ENCODE measurements around the gene KCNC4.

Gene KCNC4

DNA sequence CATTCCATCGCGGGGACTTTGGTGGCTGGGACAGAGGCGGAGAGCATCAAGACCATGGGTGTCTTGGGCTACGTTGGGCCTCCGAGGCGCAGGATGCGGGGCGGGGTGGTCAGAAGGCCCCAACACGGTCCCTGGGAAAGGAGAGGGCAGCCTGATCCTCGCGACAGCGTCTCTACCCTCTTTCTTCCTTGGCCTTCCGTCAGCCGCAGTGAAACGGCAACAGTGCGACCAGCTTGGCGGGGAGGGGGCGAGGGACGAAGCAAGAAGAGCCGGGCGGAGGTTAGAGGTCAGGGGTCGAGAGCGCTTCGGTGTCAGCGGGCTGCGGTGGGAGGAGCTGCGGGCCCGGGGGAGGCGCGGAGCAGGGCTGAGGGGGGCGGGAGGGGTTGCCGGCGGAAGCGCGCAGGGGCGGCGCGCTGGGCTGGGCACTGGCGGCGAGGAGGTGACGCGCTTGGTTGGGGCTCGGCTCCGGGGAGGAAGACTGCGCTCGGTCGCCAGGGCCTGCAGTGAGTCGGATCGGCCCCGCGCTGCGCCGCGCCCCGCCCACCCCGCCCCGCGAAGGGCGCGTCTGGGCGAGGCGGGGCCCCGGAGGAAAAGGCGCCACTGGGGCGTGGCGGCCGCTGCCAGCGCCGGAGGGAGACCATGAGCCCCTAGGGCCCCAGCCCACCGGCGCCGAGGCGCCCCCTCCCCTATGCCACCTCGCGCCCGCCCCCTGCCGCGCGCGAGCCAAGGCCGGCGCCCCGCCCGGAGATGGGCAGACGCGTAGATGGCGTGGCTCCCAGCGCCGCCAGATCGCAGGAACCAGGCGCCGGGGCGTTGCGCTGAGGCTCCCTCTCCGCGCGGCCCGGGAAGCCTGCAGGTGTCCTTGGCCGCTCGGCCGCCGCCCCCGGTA lies at the start of gene KCNC4:
Gene KCNC4, plus strand, starts transcription at position 600 of the 889 bp plus-strand sequence. CDS start 1,186 bp downstream, outside the sequence.
- peak; percentile 83 for DNase-seq (ENCODE audit: low read depth)

DNA sequence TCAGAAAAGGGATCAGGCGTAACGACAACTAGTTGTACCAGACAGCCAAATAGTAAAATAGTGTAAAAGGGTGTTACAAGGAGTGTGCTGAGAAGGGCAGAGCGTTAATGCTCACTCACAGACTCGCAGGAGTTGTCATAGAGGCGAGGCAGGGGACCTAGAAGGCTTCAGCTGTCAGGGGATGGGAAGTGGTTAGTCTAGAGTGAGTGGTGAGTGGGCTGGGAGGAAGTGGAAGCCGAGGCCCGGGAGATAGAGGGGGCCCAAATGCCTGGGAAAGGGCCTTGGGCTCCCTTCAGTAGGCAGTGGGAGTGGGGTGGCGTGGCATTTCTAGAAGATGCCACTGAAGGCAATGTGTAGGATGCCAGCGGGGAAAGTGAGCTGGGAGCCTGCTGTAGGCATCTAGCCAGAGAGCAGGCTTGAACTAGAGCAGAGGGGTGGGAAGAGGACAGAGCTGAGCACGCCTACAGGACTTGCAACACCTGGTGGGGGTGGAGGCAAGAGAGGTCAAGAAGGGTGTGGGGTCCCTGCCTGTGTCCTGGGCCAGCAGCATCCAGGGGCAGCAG lies 49.5 kb upstream of the KCNC4 start:
- no peak for DNase-seq (ENCODE audit: low read depth)

DNA sequence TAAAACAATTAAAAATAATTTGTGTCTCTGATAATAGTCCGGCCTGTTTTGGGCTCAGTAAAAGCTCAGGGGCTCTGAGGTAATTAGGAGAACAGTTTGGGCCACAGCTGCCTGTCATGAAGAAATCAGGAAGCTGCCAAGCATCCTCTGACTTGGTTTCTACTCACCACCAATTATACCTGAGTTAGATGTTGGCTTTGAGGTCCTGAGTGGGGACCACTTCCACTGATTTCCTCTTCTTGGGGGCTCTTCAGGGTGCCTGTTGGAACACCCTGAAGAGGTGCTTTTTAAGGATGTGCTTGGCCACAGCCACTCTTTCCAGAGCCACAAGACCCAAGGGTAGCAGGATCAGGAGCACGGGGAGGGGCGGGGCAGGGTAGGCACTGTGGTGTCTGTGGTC lies 48.9 kb upstream of the KCNC4 start:
- no peak for DNase-seq (ENCODE audit: low read depth)

DNA sequence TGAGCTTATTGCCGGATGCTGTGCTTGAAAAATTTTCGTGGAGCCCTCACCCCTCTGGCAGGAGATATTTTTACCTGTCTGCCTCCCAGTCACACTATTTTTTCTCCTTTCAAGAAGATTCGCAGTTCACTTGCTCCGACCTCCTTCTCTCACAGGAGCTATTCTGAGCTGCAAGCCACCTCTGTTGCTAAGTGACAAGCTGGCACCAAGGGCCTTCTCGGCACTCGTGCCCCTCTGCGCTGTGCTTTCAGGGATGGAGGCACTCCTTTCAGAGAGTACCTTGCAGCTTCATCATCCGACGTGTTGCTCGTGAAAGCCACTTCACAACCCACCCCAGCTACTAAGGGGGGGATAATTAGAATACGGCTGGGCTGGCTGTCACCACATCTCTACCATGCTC lies 48.3 kb upstream of the KCNC4 start:
- DNase-seq (ENCODE audit: low read depth), result no peak

DNA sequence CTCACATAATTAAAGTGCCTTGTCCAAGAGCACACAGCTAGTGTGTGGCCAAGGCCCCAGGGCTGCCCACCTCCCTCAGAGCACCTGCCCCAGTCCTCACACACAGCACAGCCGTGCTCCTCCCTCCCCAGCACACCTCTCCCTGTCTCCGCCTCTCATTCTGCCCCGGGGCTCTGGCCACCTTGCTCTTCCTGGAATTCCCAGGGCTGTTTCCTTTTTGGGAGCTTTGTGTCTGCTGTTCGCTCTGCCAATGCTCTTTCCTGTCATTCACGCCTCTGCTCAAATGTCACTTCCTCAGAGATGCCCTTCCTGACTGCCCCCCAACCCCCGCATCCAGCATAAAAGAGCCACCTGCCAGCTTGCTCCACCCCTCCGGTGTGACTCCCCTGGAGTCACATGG lies 46.5 kb upstream of the KCNC4 start:
- DNase-seq (ENCODE audit: low read depth), result no peak

DNA sequence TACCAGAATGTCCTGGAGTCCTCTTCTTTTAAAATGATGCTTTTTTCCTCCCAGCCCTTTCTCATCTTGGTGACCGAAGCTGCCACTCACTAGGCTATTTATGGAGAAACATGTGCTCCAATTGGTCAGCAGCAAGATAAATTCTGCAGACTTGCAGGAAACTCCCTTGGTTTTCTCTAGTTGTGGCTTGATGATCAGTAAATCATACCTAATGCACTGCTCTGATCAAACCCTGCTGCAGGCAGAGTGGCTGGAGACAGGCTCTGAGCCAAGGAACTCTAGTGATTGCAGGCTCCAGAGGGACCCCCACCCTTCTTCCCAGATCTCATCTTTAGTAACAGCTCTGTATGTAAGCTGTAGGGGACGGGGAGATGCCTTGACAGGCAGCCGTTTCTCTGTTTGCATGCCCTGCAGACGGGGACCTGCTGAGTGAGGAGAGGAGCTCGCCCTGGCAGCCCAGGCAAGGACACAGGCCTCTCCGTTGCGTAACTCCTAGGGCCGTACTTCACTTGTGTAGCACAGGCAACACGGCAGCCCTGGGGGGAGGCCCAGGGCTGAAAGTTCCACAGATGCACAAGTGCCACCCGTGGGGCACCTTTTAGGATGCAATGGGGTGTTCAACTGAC lies 45.3 kb upstream of the KCNC4 start:
- no peak for DNase-seq (ENCODE audit: low read depth)

DNA sequence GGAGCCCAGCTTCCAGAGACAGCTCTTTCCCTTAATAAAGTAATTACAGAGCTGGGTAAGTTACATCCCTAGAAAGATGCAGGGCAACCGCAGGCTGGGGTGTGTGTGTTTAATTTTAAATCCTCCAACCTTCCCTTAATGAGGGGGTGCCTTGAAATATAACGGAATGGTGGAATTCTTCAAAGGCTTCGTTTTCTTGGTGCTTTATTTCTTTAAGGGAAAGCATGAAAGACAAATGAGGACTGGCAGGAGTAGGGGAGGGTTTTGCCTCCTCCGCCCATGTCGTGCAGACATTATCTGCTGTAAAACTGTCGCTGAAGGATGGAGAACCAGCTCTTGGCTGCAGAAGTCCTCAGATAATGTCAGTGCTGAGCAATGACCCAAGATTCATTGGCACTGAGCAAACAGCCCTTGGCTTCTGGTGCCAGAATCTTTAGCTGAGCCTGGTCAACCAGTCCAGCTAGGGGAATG lies 44.3 kb upstream of the KCNC4 start:
- DNase-seq (ENCODE audit: low read depth), result no peak

DNA sequence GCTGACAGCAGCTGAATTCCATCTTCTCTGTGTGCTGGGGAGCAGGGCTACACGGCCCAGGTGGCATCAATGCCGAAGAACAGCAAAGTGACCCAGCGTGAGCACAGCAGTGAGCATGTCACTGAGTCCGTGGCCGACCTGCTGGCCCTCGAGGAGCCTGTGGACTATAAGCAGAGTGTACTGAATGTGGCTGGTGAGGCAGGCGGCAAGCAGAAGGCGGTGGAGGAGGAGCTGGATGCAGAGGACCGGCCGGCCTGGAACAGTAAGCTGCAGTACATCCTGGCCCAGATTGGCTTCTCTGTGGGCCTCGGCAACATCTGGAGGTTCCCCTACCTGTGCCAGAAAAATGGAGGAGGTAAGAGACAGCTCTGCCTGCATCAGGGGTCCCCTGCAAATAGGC lies 43.3 kb upstream of the KCNC4 start:
- DNase-seq (ENCODE audit: low read depth), result no peak

DNA sequence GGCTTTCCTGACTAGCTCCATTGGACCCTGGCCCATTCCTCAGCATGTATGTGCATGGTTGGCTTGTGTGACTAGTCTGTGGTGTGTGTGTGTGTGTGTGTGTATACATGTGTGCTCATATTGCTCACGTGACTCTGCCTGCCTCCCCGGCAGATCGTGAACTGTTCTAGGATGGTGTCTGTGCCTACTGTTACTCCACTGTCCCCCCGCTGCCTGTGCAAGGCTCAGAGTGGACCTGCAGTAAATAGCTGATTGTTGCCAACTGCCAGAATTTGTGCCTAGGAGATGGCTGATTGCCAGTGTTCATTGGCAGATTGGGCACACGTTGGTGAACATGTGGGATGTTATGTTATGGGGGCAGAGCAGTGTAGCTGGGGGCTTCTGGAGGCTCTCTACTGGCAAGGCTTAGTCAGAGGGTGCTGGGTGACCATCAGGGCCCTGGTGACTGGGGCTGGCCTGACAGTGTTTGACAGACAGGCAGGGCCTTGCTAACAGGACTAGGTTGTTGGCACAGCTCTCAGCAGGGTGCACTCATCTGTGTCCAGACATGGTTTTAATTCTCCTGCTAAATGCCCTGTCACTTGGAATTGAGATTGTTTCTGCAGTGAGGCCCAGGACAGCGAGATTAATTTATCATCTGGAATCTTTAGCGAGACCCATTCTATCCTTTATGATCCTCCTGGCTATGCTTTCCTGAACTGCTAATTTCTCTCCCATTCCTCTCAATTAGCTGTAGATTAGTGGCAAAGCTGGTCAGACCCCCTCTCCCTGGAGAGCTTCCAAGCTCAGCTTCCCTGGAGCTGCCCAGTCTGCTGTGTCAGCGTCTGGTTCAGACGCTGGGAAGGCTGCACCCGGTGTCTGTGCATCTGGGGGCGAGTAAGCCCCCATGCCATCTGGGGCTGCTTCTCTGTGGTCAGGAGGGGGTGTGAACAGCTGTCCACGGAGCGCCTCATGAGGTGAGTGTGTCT lies 39.1 kb upstream of the KCNC4 start:
- DNase-seq (ENCODE audit: low read depth), result no peak

DNA sequence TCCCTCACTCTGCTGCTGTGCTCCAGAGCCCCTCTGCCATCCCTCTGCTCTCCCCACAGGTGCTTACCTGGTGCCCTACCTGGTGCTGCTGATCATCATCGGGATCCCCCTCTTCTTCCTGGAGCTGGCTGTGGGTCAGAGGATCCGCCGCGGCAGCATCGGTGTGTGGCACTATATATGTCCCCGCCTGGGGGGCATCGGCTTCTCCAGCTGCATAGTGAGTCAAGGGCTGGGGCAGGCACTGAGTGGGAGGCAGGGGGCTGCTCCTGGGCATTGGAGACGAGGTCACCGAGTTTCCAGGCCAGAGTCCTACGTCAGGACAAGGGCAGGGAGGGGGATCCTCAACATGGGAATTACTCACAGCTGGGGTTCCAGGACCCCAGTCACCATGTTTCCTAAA lies 38.1 kb upstream of the KCNC4 start:
- no peak for DNase-seq (ENCODE audit: low read depth)

DNA sequence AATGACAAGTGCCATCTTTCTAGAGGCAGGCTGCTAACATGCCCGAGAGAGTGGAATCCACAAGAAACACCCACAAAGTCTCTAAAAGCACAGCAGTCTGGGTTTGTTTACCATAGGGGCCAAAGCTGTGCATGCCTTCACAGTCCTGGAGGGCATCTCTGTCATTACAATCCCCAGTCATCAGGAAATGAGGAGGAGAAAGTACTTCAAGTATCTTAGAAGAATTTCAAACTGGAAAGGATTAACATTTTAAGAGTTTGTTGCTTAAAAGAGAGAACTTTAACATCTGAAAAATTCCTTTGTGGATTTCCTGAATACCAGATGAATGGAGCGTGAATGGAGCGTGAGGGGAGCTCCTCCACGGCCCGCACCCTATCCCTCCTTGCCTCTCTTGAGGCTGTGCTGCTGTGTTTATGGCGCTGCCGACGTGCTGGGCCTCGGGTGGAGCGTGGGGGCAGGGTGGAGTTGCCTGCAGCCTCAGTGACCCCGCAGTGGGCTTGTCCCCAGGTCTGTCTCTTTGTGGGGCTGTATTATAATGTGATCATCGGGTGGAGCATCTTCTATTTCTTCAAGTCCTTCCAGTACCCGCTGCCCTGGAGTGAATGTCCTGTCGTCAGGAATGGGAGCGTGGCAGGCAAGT lies 36.5 kb upstream of the KCNC4 start:
- no peak for DNase-seq (ENCODE audit: low read depth)

DNA sequence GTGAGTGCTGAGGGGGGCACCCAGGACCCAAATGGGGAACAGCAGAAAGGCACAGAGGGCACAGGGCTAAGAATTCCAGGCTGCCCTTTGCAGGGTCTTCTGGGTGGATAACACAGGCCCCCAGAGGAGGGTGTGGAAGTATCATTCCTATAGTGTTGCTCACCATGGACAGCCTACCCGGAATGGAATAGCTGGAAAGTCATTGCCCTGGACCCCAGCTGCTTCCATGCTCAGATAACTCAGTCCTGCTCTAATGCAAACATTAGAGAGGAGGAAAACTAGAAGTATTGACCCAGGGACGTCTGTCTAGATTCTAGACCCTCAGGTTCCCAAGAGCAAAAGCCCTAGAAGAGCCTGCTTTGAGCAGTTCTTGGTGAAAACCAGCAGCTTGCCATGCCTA lies 35.2 kb upstream of the KCNC4 start:
- no peak for DNase-seq (ENCODE audit: low read depth)

DNA sequence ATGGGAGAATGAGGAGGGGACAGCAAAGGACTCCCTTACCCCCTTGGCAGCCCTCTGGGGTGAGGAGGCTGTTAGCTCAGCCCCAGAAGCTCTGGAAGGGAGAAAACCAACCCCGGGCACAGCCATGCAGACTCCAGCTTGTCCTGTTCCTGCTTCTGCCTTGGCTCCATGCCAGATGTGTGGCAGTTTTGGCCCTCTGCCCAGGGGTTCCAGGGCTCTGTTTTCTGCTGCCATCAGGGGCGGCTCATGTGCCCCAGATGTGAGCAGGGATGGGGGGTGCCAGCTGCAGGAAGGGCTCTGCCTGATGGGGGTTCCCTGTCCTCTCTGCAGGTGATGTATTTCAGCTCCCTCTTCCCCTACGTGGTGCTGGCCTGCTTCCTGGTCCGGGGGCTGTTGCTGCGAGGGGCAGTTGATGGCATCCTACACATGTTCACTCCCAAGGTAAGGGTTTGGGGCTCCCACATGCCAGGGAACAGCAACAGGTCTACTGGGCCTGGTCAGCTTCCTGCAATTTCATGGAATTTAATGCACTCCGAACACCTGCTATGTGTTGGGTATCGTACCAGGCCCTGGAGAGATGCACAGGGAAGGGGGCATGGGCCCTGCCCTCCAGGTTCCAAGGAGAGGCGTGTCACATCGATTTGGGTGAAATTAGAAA lies 33.7 kb upstream of the KCNC4 start:
- DNase-seq (ENCODE audit: low read depth), result no peak

DNA sequence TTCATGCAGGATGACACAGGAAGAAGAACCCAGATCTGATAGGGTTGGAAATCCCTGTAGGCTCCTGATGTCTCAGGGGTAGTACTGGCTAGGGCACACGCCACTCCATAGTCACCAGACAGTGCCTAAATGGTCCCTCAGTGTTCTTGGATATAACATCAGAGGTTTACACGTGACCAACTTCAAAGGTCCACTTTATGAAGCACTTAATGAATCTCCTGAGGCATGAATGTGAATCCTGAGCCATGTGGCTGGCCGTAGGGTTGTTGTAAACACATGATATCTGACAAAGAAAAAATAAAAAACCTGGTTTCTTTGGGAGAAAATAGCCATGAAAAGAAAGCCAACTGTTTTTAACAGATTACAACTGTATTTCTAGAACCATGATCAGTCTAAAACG lies 32.3 kb upstream of the KCNC4 start:
- DNase-seq (ENCODE audit: low read depth), result no peak

DNA sequence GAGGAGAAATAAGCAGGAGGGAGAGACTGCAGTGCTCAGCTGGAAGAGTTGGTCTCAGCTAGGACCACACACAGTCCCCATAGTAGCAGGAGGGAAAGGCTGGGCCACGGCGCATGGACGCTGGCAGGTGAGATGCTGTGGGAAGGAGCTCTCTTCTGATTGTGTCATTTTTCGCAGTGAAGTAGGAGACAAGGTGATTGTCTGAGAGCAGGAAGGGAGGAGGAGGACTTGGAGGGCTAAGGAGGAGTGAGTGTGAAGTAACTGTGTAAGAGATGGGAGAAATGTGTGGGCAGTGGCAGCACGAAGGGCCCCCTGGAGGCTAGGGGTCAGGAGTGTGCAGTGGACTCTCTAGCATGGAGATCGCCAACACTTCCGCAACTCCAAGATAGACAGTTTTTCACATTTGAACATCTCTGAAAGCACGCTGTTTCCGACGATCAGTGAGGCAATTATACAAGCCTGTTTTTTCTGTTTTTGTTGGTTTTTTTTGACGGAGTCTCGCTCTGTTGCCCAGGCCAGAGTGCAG lies 26.4 kb upstream of the KCNC4 start:
- no peak for DNase-seq (ENCODE audit: low read depth)

DNA sequence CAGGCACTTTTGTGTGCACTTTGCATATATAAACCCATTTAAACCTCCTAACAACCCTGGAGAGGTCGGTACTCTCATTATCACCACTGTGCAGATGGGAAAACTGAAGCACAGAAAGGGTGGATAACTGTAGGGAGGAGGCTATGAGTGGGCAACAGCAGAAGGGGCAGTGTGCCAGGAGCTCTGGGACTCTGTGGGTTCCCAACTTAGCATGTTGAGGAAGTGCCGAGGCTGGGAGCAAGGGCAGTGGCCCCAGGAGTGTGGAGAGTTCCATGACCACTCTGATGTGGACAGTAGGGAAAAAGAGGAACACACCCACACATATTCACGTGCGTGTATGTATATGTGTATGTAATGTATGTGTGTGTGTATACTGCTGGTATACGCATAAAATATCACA lies 25.7 kb upstream of the KCNC4 start:
- no peak for DNase-seq (ENCODE audit: low read depth)

DNA sequence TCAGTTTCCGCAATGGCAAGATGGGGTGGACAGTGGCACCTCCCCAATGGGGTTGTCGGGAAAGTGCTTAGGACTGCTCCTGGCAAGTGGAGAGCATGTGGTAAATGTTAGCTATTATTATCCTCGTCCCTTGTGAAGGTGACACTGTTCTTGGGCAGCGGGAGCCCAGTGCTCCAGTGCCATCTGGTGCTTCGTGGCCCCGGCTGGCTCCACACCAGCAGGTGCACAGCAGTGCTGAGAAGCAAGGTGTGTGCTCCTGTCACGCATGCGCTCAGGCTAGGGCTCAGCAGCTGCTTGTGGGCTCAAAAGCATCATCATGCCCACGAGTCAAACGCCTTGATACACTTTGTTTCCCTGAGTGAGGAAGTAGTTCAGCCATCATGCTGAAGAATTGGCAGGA lies 24.9 kb upstream of the KCNC4 start:
- DNase-seq (ENCODE audit: low read depth), result no peak

DNA sequence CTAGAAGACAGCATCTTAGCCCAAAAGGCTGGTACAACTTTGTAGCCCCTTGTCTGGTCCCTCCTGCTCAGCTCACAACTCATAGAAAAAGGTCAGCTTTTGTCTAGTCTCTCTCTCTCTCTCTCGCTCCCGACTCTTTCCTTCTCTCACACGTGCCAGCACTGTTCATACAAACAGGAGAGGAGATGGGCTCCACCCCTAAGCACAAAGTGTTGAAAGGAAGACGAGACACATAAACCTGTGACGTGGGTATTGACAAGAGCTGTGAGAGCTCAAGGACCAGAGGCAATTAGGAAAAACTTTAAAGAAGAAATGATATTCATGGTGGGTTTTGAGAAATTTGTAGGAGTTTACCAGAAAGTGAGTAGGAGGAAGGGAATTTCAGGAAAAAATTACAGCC lies 23.6 kb upstream of the KCNC4 start:
- no peak for DNase-seq (ENCODE audit: low read depth)

DNA sequence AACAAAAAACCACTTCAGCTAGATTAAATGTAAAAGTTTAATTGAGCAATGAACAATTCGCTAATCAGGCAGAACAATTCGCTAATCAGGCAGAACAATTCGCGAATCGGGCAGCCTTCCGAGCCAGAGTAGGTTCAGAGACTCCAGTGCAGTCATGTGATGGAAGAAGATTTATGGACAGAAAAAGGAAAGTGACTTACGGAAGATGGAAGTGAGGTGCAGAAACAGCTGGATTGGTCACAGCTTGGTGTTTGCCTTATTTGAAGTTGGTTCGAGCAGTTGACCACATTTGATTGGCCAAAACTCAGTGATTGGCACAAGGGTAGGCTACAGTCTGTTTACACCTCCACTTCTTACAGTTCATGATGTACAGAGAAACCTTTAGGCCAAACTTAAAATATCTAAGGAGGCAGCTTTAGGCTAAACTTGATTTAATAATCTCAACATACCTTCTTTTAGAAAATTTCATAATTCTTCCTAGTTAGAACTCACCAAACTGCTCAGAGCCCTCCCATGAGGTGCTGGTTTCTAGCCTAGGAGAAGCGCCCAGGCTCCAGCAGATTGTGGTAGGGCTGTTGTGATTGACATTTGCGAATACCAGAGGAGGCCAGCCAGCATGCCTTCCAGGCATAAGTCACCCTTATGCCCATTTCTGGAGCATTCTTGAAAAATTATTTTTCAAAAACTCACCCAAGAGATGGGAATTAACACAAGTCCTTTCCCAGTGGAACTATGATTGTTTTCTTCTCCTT lies 22.8 kb upstream of the KCNC4 start:
- DNase-seq (ENCODE audit: low read depth), result no peak

DNA sequence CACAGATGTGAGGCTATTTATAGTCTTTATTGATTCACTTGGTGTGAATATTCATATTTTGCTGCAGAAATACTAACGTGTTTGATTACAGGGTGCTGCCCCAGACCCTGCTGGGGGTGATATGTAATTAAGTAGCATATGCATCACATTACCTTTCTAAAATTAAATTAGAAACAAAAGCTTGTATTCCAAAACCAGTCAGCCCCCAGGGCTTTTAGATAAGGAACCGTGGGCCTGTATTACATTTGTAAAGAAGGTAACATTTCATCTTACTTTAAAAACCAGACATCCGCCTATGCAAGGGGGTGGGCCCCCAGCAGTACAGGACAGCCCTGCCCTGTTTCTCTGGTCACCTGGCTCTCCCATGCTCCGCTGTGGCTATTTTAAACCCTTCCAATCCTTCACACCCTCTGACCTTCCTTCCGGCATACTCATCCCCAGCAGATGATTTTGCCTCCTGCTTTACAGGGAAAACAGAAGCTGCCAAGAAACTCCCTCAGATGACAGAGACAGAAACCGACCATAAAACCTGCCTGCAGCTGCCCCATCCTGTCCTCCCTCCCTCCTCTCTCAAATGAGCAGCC lies 22.0 kb upstream of the KCNC4 start:
- DNase-seq (ENCODE audit: low read depth), result no peak

All from activated T-cell treated with anti-CD3 and anti-CD28 coated beads for 1 hour (primary cell).